Measurements from ENCODE around the gene SHC3. TPM values are rescaled to one million over a fixed set of nuclear protein-coding genes. Genes with fewer than 3 reads are reported as not detected.

SHC3 gene
- total and polyA plus RNA-seq, 12 donors: 0.15 to 0.71 (median 0.33) TPM

DNA sequence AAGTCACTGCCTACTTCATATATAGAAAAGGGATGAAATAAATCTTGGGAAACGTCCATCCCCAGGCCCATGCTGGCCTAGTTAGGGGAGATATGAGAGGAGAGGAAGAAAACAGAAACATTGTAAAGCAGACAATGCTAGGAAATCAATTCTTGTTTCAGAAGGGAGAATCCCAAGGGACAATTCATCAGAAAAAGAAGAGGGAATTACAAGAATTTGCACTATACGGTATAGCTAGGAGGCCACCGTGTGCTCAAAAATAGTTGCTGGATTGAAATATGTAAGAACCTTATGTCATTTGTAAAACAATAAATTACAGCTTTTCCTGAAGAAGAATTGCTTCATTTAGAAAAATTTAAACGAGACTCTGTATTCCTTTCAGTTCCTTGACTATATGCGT is 8.3 kb upstream of the SHC3 start:
- DNase-seq (no peak), ATAC-seq (no peak)
- 69 to 70% methylated on average over 5 of the region's 5 CpGs for WGBS, 2 donors
- no peak overlapping the region for H3K27ac ChIP-seq
- TF ChIP-seq, protein P1, sequence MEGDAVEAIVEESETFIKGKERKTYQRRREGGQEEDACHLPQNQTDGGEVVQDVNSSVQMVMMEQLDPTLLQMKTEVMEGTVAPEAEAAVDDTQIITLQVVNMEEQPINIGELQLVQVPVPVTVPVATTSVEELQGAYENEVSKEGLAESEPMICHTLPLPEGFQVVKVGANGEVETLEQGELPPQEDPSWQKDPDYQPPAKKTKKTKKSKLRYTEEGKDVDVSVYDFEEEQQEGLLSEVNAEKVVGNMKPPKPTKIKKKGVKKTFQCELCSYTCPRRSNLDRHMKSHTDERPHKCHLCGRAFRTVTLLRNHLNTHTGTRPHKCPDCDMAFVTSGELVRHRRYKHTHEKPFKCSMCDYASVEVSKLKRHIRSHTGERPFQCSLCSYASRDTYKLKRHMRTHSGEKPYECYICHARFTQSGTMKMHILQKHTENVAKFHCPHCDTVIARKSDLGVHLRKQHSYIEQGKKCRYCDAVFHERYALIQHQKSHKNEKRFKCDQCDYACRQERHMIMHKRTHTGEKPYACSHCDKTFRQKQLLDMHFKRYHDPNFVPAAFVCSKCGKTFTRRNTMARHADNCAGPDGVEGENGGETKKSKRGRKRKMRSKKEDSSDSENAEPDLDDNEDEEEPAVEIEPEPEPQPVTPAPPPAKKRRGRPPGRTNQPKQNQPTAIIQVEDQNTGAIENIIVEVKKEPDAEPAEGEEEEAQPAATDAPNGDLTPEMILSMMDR (IDR thresholded peaks at IDR 0.05): no peak
- intact Hi-C loops (cut with DNase I): no loop called here
- H3K36me3 ChIP-seq: no peaks in the 10 kb centered on the region
- H3K4me1 ChIP-seq: no peaks in the 10 kb centered on the region
- H3K4me3 ChIP-seq: no peak overlapping the region
- H3K9me3 ChIP-seq: peaks cover 0 to 4% (median 0%) of the 10 kb centered on the region in 11 donors
- H3K27me3 ChIP-seq: peaks cover 0 to 5% (median 0%) of the 10 kb centered on the region in 7 donors

DNA sequence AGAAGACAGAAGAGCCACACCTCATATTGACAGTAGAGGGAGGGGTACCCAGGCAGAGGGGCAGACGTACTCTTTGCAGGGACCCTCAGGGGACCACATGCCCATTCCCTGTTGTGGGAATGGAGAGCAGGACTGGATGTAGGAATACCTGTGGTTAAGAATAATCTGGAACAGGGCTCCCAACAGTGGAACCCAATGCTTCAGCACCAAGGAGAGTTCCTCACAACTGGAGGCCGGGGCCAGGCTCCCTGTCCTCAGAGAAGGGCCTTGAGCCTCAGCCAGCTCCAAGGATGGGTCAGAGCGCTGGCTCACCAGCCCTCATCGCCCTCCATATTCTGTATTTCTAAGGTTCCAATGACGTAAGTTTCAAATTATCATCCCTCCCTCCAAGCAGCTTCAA is 7.4 kb upstream of the SHC3 start:
- H3K4me3 ChIP-seq: no peak overlapping the region
- peaks cover 0 to 6% (median 0%) of the 10 kb centered on the region in 7 donors for H3K27me3 ChIP-seq
- 62 to 65% methylated on average over 5 of the region's 5 CpGs for WGBS, 2 donors
- DNase-seq (no peak), ATAC-seq (no peak)
- peaks cover 0 to under 1% (median 0%) of the 10 kb centered on the region in 9 donors for H3K4me1 ChIP-seq
- TF ChIP-seq, protein P1 (IDR thresholded peaks at IDR 0.05): no peak
- H3K27ac ChIP-seq: no peak overlapping the region
- intact Hi-C loops (cut with DNase I): no loop called here
- no peaks in the 10 kb centered on the region for H3K9me3 ChIP-seq
- H3K36me3 ChIP-seq: no peaks in the 10 kb centered on the region

DNA sequence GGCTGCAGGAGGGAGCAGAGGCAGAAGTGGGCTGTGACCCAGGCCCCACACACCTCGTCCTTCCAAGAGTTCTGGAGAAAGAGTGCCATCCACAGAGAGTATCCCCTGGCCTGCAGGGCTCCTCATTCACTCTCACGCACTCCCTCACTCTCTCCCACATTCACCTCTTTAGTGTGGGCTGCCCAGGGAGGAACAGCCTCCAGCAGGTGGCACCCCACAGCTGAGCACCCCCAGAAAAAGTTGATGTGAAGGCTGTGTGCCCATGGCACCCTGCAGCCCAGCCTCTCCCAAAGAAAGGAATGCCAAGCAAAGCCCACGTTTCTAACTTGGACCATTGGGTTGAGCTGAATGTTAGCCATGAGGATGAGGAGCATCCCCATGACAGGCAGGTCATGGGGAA is 4.5 kb upstream of the SHC3 start:
- DNase-seq (no peak), ATAC-seq (no peak)
- Histone ChIP-seq H3K27me3 (peaks cover 0 to 29% (median 6%) of the 10 kb centered on the region in 7 donors), H3K27ac (no peak overlapping the region), H3K36me3 (no peaks in the 10 kb centered on the region), H3K4me3 (no peak overlapping the region), H3K9me3 (no peaks in the 10 kb centered on the region), H3K4me1 (peaks cover 2 to 26% (median 24%) of the 10 kb centered on the region in 9 donors)
- intact Hi-C loops (cut with DNase I): no loop called here
- WGBS, 2 donors: 59 to 76% methylated on average over 3 of the region's 3 CpGs
- TF ChIP-seq, protein P1 (IDR thresholded peaks at IDR 0.05): no peak

DNA sequence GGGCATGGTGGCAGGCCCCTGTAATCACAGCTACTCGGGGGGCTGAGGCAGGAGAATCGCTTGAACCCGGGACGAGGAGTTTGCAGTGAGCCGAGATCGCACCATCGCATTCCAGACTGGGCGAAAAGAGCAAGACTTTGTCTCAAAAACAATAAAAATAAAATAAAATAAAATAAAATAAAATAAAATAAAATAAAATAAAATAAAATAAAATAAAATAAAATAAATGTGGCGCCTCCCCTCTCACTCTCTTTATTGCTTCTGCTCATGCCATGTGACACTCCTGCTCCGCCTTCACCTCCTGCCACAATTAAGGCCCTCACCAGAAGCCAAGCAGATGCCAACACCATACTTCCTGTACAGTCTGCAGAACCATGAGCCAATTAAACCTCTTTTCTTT is 3.8 kb upstream of the SHC3 start:
- intact Hi-C loops (cut with DNase I): no loop called here
- TF ChIP-seq, protein P1 (IDR thresholded peaks at IDR 0.05): no peak
- ATAC-seq: no peak
- Histone ChIP-seq H3K4me3 (no peak overlapping the region), H3K36me3 (no peaks in the 10 kb centered on the region), H3K9me3 (no peaks in the 10 kb centered on the region), H3K4me1 (peaks cover 5 to 32% (median 25%) of the 10 kb centered on the region in 9 donors), H3K27me3 (peaks cover 5 to 37% (median 12%) of the 10 kb centered on the region in 7 donors), H3K27ac (no peak overlapping the region)
- WGBS, 2 donors: 96 to 97% methylated on average over 10 of the region's 10 CpGs
- DNase-seq: no peak
